PC-9 (cell line): ENCODE data around the gene ETS2. TPM values are rescaled to one million over a fixed set of nuclear protein-coding genes. Genes with fewer than 3 reads are reported as not detected.

ENCODE experiments used
- BruUV-seq: library from RNA; stranded (reverse); fragments of 400-500 nt; replicated peaks from 2 replicates; lab custom pipeline; 2021; lab: Mats Ljungman, UMichigan
- CTCF ChIA-PET: fragments of 300-600 bp; sonication (Branson Sonifier 250); formaldehyde crosslinking; loops from one replicate; lab custom pipeline; 2022; ENCODE audit warnings: antibody characterized with exemption; lab: Charles Lee
- POLR2A ChIA-PET: fragments of 300-600 bp; sonication (Branson Sonifier 250); formaldehyde crosslinking; loops from one replicate; lab custom pipeline; 2022; ENCODE audit warnings: antibody characterized with exemption; ENCODE audit not compliant: unreplicated experiment; lab: Charles Lee
- DNase-seq, 2 experiments: peaks; one replicate each; pipeline versions ENCODE4 v3.0.0 to v3.0.0-alpha.2; 2015 to 2022; ENCODE audit warnings: mixed read lengths in 1 of 2
- H2AFZ ChIP-seq: fragments of 200-600 bp; sonication (generic); 2 replicates; pipeline ENCODE4 v1.8.1; 2017; ENCODE audit warnings: antibody characterized with exemption
- H3F3A ChIP-seq: fragments of 200-600 bp; sonication (generic); 2 replicates; pipeline ENCODE4 v1.8.1; 2017; ENCODE audit warnings: antibody characterized with exemption, mild to moderate bottlenecking, low read depth; ENCODE audit not compliant: insufficient read depth
- H3K27ac ChIP-seq: fragments of 200-600 bp; sonication (generic); 2 replicates; pipeline ENCODE4 v1.6.1; 2016; ENCODE audit warnings: mixed run types
- H3K27me3 ChIP-seq: fragments of 200-600 bp; sonication (generic); 2 replicates; pipeline ENCODE4 v1.6.1; 2016; ENCODE audit warnings: low read depth, mixed run types; ENCODE audit not compliant: insufficient read depth
- H3K36me3 ChIP-seq: fragments of 200-600 bp; sonication (generic); 2 replicates; pipeline ENCODE4 v1.6.1; 2016; ENCODE audit warnings: low read depth, mixed run types
- H3K4me1 ChIP-seq: fragments of 200-600 bp; sonication (generic); replicated peaks from 2 replicates; pipeline ENCODE4 v1.6.1; 2016; ENCODE audit warnings: mixed run types; ENCODE audit not compliant: insufficient read depth
- H3K4me2 ChIP-seq: fragments of 200-600 bp; sonication (generic); 2 replicates; pipeline ENCODE4 v1.6.1; 2017; ENCODE audit warnings: mixed run types
- H3K4me3 ChIP-seq: fragments of 200-600 bp; sonication (generic); 2 replicates; pipeline ENCODE4 v1.6.1; 2016; ENCODE audit warnings: mixed run types
- H3K79me2 ChIP-seq: fragments of 200-600 bp; sonication (generic); 2 replicates; pipeline ENCODE4 v1.6.1; 2017; ENCODE audit warnings: low read depth, mixed run types
- H3K9me2 ChIP-seq: fragments of 200-600 bp; sonication (generic); 2 replicates; pipeline ENCODE4 v1.8.1; 2017; ENCODE audit warnings: mild to moderate bottlenecking; ENCODE audit not compliant: insufficient read depth
- H3K9me3 ChIP-seq: fragments of 200-600 bp; sonication (generic); 2 replicates; pipeline ENCODE4 v1.8.1; 2016; ENCODE audit warnings: low read depth; ENCODE audit not compliant: insufficient read depth
- H4K20me1 ChIP-seq: fragments of 200-600 bp; sonication (generic); 2 replicates; pipeline ENCODE4 v1.8.1; 2017; ENCODE audit not compliant: insufficient read depth
- CTCF ChIP-seq: fragments of 200-600 bp; sonication (generic); conservative IDR thresholded peaks from 2 replicates; pipeline ENCODE4 v1.6.1; 2017; ENCODE audit warnings: mixed run types, antibody characterized with exemption, mild to moderate bottlenecking, moderate library complexity
- EZH2 ChIP-seq: fragments of 200-600 bp; sonication (generic); IDR thresholded peaks from 2 replicates; pipeline ENCODE4 v1.8.0; 2017; ENCODE audit warnings: antibody characterized with exemption, low read depth
- intact Hi-C: fragments of 100-400 bp; cut with micrococcal nuclease; formaldehyde crosslinking; loops from one replicate; pipeline ENCODE4 v1.10.0; 2022; ENCODE audit not compliant: unreplicated experiment
- total RNA-seq: library from RNA; stranded (reverse); gene quantifications from 2 replicates; pipeline ENCODE4 v1.2.3, GENCODE V29; 2021

The ETS2 gene
- total RNA-seq, 1 experiment from 2014 or later, result 20.4 TPM

GRCh38 chr21:38807986-38808385 is 2.3 kb downstream of the ETS2 start:
- peak overlapping the region; percentile 95 for H3K4me2 ChIP-seq
- no peaks in the 10 kb centered on the region for H3K9me3 ChIP-seq
- H3K4me1 ChIP-seq, result peaks cover 33% of the 10 kb centered on the region
- H3K27ac ChIP-seq, result no peak overlapping the region
- H3K4me3 ChIP-seq, result peak overlapping the region; percentile 79; the same call in 1 of the 2 replicates
- H2AFZ ChIP-seq, result no peak overlapping the region
- BruUV-seq, result no TSS peak
- H3K36me3 ChIP-seq, result peaks cover 19% of the 10 kb centered on the region
- CTCF ChIA-PET, result interaction anchor here (0.6 to 0.7 kb wide), 2 partner anchors 48 to 1789 kb away, joined by 3 to 5 read pairs; no protein-coding TSS in a partner anchor
- H3F3A ChIP-seq, result peaks cover 20% of the 10 kb centered on the region
- H3K27me3 ChIP-seq, result no peaks in the 10 kb centered on the region
- no peaks in the 10 kb centered on the region for H4K20me1 ChIP-seq
- H3K79me2 ChIP-seq, result peaks cover 52% of the 10 kb centered on the region
- TF ChIP-seq CTCF, result no peak
- no peak for TF ChIP-seq EZH2
- POLR2A ChIA-PET, result interaction anchor here (0.6 to 1.9 kb wide), 3 partner anchors 12 to 246 kb away, joined by 3 to 48 read pairs (median 4); no protein-coding TSS in a partner anchor
- intact Hi-C loops, result loop anchor here (5.0 kb wide), 1 partner anchor 44 kb away; no protein-coding TSS in a partner anchor
- DNase-seq, result no peak
- no peaks in the 10 kb centered on the region for H3K9me2 ChIP-seq

- BruUV-seq, result no TSS peak
Measured at GRCh38 chr21:38809198-38809878, 3.6 kb downstream of the ETS2 start.

More at GRCh38 chr21:38809198-38809878, 3.6 kb downstream of the ETS2 start:
- Histone ChIP-seq H3K9me3 (no peaks in the 10 kb centered on the region), H3K4me2 (no peak overlapping the region), H2AFZ (no peak overlapping the region), H3K4me1 (peaks cover 25% of the 10 kb centered on the region), H3K9me2 (no peaks in the 10 kb centered on the region), H3K36me3 (peaks cover 19% of the 10 kb centered on the region), H3F3A (peaks cover 13% of the 10 kb centered on the region), H3K27ac (no peak overlapping the region), H3K27me3 (no peaks in the 10 kb centered on the region), H3K79me2 (peaks cover 52% of the 10 kb centered on the region), H4K20me1 (no peaks in the 10 kb centered on the region), H3K4me3 (no peak overlapping the region)
- TF ChIP-seq EZH2 (no peak), CTCF (no peak)
- DNase-seq, result no peak
- intact Hi-C loops, result loop anchor here (5.0 kb wide), 1 partner anchor 43 kb away; no protein-coding TSS in a partner anchor
- ChIA-PET CTCF (interaction anchor here (0.6 to 0.9 kb wide), 2 partner anchors 157 to 306 kb away, joined by 3 to 7 read pairs; no protein-coding TSS in a partner anchor), POLR2A (no interaction called here)
